GM18517 (cell line): ENCODE data around the gene KRTAP3-3.

Experiments used
- ATAC-seq: cut with Tn5 transposase; IDR thresholded peaks from one replicate; pipeline ENCODE4 v1.9.1; 2021; ENCODE audit warnings: mild to moderate bottlenecking, moderate library complexity; ENCODE audit not compliant: unreplicated experiment

Gene KRTAP3-3

GRCh38 chr17:40961591-40961990 is 32.4 kb downstream of the KRTAP3-3 start:
- no peak for ATAC-seq

DNA sequence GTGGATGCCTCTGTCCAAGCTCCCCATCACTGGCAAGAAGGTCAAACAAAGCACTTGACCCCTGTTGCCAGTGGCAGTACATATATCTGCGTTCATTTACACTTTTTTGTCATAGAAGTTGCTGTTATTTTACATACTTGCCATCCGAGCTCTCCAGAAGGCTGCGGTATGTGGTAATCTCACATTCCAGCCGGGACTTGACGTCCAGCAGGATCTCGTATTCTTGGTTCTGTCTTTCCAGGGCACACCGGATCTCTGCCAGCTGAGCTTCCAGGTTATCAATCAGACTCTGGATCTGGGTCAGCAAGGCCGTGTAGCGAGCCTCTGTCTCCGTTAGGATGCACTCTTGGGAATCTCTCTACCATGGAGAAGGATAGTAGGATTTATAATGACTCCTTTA is 33.8 kb downstream of the KRTAP3-3 start:
- no peak for ATAC-seq

DNA sequence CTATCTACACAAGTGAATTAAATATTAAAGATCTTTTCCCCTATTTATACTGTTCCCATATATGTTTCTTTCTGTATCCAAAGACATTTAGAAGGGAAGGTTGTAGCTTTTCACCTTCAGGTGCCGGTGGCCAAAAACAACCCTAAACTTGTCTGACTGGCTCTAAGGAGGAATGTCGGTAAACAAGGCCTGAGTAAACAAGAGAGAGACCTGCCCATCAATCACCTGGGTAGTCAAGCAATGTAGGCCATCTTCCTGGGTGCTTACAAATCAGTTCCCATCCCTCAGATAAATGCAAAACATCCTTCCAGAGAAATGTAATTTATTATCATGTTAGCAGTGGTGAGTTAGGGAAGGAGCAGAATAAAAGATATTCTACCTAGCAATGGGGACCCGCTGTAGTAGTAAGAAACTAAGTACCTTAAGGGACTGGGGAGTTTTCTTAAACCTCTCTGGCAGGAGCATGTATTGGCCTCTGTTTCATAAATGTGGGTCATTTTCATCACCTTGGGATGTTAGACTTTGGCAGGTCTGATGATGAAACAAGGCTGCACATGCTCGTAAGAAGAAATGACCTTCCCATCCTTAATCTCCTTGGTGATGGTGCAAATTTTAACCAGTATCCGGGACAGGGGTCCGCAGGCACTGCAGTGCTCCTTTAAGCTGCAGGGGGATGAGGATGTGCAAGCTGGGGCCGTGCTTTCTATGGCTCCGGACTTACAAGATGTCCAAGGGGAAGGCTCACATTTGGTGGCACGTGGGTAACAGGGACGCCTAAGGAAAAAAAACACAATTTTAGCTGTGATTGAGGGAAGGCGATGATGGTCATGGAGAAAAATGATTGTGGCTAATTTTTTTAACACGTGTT is 35.6 kb downstream of the KRTAP3-3 start:
- no peak for ATAC-seq

DNA sequence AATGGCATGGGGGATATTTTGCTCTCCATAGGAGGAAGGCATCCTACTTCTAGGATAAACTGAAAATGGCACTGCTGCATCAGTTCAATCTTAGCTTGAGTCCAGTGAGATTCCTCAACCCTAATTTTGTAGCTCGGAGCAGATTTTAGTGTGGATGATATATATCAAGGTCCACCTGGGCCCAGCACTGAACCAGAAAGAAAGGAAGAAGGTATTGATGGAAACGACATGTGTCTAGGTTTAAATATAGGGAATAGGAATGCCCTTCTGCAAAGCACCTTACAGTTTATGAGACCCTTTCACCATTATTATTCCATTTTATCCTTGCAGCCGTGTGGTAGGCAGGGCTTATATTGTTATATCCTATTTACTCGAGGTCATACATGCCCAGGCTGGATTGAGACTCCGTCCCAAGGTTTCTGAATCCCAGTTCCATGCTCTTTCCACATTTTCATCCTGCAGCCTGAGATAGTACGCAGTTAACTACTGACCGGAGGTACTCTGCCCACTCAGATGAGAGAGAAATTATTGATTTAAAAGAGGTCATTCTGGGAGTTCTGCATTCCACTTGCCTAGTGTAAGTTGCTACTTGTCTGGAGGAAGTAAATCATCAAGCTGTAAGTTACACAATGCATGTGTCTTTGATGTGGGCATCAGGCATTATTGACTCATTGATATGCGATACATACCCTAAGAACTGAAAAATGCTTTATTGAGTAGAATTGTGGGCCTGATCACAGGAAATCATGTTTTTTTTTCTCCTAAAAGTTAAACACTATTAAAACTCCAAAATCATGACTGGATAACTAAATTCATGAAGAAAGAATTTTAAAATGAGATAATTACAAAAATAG is 37.3 kb downstream of the KRTAP3-3 start:
- no peak for ATAC-seq

- no peak for ATAC-seq
Measured at GRCh38 chr17:40953881-40954280, 40.1 kb downstream of the KRTAP3-3 start.

DNA sequence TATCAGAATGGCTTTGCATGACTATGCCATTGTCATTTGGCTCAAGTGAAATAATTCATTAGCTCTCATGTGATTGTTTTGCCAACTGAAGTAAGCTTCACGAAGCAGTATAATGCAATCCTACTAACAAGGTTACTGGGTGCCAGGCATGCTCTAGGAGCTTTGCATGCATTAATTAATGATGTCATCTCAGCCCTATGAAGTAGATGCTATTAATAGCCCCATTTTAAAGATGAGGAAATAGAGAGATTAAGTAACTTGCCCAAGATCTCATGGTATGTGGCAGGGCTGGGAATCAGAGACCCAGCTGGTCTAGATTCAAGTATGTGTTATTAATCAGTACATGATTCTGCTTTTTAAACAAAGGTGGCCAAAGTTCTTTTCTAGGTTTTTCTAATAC is 41.3 kb downstream of the KRTAP3-3 start:
- ATAC-seq, result no peak

DNA sequence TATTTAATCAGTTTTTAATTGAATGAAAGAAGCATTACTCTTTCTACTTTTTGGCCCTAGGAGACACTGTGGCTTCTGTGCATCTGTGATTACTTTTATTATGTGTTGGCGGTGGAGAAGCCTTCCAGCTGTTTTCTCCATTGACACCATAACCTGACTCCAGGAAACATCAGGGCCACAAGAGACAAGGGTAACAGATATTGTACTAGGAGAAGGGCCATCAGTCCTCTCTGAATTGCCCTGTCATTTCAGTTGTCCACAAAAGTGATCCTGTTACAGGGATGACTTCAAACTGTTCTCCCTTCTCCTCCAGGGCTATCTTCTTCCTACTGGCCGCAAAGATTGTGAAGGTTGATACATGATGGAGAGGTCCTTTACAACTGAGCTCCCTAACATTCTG is 41.8 kb downstream of the KRTAP3-3 start:
- no peak for ATAC-seq

DNA sequence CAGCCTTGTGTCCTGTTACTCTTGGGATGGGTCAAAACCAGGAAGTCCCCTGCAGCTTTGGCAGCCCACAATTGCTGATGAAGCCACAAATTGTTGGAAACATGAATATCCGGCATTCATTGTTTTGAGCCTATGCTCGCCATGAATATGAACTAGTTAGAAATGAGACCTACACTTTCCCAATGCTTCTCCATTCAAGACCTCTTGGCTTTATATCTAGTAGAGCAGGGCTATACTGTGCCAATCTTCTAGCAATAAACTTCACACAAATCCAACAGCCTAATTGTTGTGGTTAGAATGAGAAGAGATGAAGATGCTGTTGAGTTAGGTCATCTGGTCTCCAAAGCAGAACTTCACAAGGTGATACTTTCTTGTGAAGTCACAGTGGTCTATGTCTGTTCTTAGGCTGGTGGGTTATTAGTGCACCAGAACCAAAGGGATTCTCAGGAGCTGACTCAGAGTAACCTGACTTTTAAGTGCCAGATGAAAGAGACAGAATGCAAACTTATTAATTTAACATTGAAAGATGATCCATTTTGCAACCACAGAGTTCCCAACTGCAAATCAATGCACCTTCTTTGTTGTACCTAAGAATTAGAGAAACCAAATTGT is 42.8 kb downstream of the KRTAP3-3 start:
- no peak for ATAC-seq

- no peak for ATAC-seq
Measured at GRCh38 chr17:40950176-40950575, 43.8 kb downstream of the KRTAP3-3 start.

DNA sequence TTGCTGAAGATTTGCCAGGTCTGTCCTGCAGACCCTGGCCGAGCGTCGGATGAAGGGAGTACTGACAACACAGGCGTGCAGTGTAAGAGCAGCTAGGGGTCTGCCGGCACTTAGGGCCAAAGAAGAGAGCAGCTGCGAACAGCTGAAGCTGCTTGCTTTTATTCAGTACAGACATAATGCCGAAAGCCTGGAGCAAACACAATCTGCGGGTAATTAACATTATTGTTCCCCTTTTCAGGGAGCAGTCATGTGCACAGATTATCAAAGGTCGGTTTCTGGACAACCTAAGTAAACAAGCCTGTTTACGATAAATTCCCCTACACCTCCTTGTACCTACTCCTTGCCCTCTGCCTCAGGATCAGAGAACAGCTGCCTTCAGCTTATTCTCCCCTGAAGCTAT is 44.5 kb downstream of the KRTAP3-3 start:
- ATAC-seq, result no peak

DNA sequence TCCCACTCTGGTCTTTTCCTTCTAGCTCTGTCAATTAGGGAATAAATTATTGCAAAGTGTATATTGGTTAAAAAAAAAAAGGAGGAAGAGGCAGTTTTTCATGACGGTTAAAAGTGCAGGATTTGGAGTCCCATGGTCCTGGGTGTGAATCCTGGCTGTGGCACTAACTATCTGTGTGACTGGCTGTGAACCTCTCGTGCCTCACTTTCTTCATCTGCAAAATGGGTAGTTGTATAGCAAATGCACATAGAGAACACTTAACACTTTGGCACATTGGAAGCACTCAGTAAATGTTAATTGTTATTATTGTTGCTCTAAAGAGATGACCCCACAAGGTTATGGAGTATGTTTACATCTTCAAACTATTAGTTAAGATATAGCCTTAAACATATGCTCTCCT is 46.0 kb downstream of the KRTAP3-3 start:
- ATAC-seq, result no peak

DNA sequence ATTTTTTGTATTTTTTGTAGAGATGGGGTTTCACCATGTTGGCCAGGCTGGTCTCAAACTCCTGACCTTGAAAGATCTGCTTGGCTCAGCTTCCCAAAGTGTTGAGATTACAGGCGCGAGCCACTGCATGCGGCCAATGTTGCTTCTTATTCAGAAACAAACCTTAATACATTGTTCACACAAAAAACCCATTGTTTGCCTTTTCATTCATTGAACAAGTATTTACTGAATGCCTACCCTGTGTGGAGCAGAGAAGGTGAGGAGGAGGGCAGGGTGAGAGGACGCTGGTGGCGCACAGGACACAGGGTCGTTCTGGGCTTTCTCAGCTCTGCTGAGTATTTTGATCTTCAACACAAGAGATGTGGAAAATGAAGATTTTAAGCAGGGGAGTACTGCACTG is 48.5 kb downstream of the KRTAP3-3 start:
- no peak for ATAC-seq

GRCh38 chr17:40944531-40944930 is 49.4 kb downstream of the KRTAP3-3 start:
- no peak for ATAC-seq
